Dermis blood vessel endothelial cell (primary cell): ENCODE results near the gene SYT14. TPM values are rescaled to one million over a fixed set of nuclear protein-coding genes. Genes with fewer than 3 reads are reported as not detected.
"Not testable (repeated sequence)": the region's sequence is repeated elsewhere in the genome, so short reads cannot be mapped to it uniquely, and the experiment has no call there.

Experiments
- DNase-seq: peaks from one replicate; pipeline ENCODE4 v3.0.0; 2010
- total RNA-seq: library from RNA; depleted of rRNA; stranded (reverse); fragments of >200 nt; gene quantifications from 2 replicates; pipeline ENCODE4 v1.2.3, GENCODE V29; 2014

The SYT14 gene
- total RNA-seq, 1 donor from 2014 or later = 0.17 TPM

GRCh38 chr1:210123924-210124589 lies 186.0 kb downstream of the SYT14 start:
- peak; percentile 17 for DNase-seq

GRCh38 chr1:210124736-210125135 lies 186.7 kb downstream of the SYT14 start:
- no peak for DNase-seq

- no peak for DNase-seq
These were observed 187.1 kb downstream of the SYT14 start for GRCh38 chr1:210125143-210125542.

- no peak for DNase-seq
These were observed 191.1 kb downstream of the SYT14 start for GRCh38 chr1:210129092-210129491.

- DNase-seq = no peak
These were observed 191.7 kb downstream of the SYT14 start for GRCh38 chr1:210129759-210130158.

- DNase-seq = peak; percentile 62
These were observed 194.6 kb downstream of the SYT14 start for GRCh38 chr1:210132582-210132981.

- peak; percentile 83 for DNase-seq
These were observed 205.5 kb downstream of the SYT14 start for GRCh38 chr1:210143465-210144062.

- DNase-seq = no peak
These were observed 206.7 kb downstream of the SYT14 start for GRCh38 chr1:210144736-210145135.

- DNase-seq = no peak
These were observed 213.1 kb downstream of the SYT14 start for GRCh38 chr1:210151052-210151672.

GRCh38 chr1:210159211-210159610 lies 221.2 kb downstream of the SYT14 start:
- DNase-seq = no peak

GRCh38 chr1:210170220-210170619 lies 232.2 kb downstream of the SYT14 start:
- no peak for DNase-seq

- DNase-seq = no peak
These were observed 236.1 kb downstream of the SYT14 start for GRCh38 chr1:210174133-210174532.

- DNase-seq = no peak
These were observed 247.0 kb downstream of the SYT14 start for GRCh38 chr1:210185063-210185462.

GRCh38 chr1:210187849-210188606 lies 250.0 kb downstream of the SYT14 start:
- DNase-seq = not testable (repeated sequence)

- DNase-seq = no peak
These were observed 251.4 kb downstream of the SYT14 start for GRCh38 chr1:210189426-210189825.

GRCh38 chr1:210195635-210196160 lies 257.7 kb downstream of the SYT14 start:
- no peak for DNase-seq

- not testable (repeated sequence) for DNase-seq
These were observed 258.2 kb downstream of the SYT14 start for GRCh38 chr1:210196266-210196665.

- no peak for DNase-seq
These were observed 260.8 kb downstream of the SYT14 start for GRCh38 chr1:210198840-210199239.

GRCh38 chr1:210200124-210200736 lies 262.2 kb downstream of the SYT14 start:
- no peak for DNase-seq

- no peak for DNase-seq
These were observed 263.7 kb downstream of the SYT14 start for GRCh38 chr1:210201681-210202080.

GRCh38 chr1:210207597-210208450 lies 269.8 kb downstream of the SYT14 start:
- DNase-seq = no peak

- DNase-seq = no peak
These were observed 275.3 kb downstream of the SYT14 start for GRCh38 chr1:210213335-210213734.
